Liver (tissue), 3 donors: ENCODE results near the gene LRRC9.

Experiments
- JUND ChIP-seq, 2 donors: IDR thresholded peaks; 2 replicates each; pipeline ENCODE4 v1.6.1; 2016; ENCODE audit warnings: antibody characterized with exemption in 2 of 2
- RAD21 ChIP-seq, 2 donors: IDR thresholded peaks; 2 replicates each; pipeline ENCODE4 v1.6.1; 2016; ENCODE audit warnings: antibody characterized with exemption in 2 of 2, mild to moderate bottlenecking in 2 of 2
- YY1 ChIP-seq: IDR thresholded peaks from 2 replicates; pipeline ENCODE4 v1.6.1; 2016; ENCODE audit warnings: antibody characterized with exemption, mild to moderate bottlenecking
- TF ChIP-seq, protein P1 (sequence below): fragments of 150-350 bp; IDR thresholded peaks from 2 replicates; pipeline ENCODE4 v1.5.1; 2017; ENCODE audit warnings: improper control_type of control experiment, low read depth, low read length; ENCODE audit not compliant: missing input control
- TF ChIP-seq, protein P2 (sequence below): IDR thresholded peaks from 2 replicates; pipeline ENCODE4 v1.6.1; 2016; ENCODE audit warnings: antibody characterized with exemption, mild to moderate bottlenecking
- TF ChIP-seq, protein P3 (sequence below): IDR thresholded peaks from 2 replicates; pipeline ENCODE4 v1.6.1; 2016; ENCODE audit warnings: antibody characterized with exemption
- donor health status: healthy.
- donor health status: healthy.

DNA sequence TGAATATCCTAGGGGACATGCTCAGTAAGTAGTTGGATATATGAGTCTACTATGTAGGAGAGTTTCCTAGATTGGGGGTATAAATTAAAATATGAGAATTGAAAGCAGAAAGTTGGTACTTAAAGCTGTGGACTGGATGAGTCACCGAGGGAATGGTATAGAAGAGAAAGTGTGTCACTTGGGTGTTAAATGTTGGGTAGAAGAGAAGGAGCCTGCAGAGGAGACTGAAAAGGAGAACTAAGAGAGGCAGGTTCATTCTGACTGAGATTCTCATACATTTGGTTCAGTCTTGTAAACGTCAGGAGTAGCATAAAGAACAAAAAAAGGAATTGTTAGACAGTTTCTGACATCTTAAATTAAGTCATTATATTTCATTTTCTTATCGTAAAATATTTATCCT is 19.9 kb downstream of the LRRC9 start:
- TF ChIP-seq, protein P1, sequence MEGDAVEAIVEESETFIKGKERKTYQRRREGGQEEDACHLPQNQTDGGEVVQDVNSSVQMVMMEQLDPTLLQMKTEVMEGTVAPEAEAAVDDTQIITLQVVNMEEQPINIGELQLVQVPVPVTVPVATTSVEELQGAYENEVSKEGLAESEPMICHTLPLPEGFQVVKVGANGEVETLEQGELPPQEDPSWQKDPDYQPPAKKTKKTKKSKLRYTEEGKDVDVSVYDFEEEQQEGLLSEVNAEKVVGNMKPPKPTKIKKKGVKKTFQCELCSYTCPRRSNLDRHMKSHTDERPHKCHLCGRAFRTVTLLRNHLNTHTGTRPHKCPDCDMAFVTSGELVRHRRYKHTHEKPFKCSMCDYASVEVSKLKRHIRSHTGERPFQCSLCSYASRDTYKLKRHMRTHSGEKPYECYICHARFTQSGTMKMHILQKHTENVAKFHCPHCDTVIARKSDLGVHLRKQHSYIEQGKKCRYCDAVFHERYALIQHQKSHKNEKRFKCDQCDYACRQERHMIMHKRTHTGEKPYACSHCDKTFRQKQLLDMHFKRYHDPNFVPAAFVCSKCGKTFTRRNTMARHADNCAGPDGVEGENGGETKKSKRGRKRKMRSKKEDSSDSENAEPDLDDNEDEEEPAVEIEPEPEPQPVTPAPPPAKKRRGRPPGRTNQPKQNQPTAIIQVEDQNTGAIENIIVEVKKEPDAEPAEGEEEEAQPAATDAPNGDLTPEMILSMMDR: no peak
- TF ChIP-seq JUND (IDR thresholded peaks at IDR 0.05) (no peak), RAD21 (IDR thresholded peaks at IDR 0.05) (no peak), YY1 (no peak)
- TF ChIP-seq, protein P2, sequence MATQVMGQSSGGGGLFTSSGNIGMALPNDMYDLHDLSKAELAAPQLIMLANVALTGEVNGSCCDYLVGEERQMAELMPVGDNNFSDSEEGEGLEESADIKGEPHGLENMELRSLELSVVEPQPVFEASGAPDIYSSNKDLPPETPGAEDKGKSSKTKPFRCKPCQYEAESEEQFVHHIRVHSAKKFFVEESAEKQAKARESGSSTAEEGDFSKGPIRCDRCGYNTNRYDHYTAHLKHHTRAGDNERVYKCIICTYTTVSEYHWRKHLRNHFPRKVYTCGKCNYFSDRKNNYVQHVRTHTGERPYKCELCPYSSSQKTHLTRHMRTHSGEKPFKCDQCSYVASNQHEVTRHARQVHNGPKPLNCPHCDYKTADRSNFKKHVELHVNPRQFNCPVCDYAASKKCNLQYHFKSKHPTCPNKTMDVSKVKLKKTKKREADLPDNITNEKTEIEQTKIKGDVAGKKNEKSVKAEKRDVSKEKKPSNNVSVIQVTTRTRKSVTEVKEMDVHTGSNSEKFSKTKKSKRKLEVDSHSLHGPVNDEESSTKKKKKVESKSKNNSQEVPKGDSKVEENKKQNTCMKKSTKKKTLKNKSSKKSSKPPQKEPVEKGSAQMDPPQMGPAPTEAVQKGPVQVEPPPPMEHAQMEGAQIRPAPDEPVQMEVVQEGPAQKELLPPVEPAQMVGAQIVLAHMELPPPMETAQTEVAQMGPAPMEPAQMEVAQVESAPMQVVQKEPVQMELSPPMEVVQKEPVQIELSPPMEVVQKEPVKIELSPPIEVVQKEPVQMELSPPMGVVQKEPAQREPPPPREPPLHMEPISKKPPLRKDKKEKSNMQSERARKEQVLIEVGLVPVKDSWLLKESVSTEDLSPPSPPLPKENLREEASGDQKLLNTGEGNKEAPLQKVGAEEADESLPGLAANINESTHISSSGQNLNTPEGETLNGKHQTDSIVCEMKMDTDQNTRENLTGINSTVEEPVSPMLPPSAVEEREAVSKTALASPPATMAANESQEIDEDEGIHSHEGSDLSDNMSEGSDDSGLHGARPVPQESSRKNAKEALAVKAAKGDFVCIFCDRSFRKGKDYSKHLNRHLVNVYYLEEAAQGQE: no peak
- TF ChIP-seq, protein P3, sequence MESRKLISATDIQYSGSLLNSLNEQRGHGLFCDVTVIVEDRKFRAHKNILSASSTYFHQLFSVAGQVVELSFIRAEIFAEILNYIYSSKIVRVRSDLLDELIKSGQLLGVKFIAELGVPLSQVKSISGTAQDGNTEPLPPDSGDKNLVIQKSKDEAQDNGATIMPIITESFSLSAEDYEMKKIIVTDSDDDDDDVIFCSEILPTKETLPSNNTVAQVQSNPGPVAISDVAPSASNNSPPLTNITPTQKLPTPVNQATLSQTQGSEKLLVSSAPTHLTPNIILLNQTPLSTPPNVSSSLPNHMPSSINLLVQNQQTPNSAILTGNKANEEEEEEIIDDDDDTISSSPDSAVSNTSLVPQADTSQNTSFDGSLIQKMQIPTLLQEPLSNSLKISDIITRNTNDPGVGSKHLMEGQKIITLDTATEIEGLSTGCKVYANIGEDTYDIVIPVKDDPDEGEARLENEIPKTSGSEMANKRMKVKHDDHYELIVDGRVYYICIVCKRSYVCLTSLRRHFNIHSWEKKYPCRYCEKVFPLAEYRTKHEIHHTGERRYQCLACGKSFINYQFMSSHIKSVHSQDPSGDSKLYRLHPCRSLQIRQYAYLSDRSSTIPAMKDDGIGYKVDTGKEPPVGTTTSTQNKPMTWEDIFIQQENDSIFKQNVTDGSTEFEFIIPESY: no peak
